ENCODE measurements around the gene CPN2.

DNA sequence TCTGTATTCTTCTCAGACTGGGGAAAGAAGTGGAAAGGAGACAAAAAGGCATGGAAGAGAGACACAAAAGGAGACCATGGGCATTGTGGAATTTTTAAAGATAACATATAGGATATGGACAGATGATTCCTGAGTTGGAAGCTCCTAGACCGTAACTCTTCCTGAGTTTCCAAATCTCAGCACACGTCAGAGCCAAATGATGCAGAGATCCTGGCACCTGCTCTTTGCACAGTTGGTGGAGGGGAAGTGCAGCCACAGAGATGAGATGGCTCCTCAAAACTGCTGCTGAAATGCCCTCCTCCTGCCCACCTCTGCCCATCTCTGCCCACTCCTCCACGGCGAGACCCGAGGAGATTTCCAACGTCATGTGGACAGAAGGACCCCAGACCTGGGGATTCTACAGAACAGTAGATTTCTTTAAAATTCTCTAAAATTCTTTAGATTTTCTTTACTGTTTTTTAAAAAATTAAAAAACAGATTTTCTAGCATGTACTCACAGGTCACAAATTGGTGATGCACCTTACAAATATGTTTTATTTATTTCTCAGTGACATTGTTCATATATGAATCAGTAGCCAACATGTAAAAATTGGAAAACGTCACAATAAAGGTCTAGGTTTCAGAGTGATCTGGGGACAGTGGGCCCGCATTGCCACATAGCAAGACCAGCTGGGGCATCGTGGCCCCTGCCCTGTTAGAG, 8.1 kb downstream of the CPN2 start:
- no peak for TF ChIP-seq SP1 (IDR thresholded peaks at IDR 0.05)
- TF ChIP-seq SUZ12 (IDR thresholded peaks at IDR 0.05) = no peak
- TF ChIP-seq L3MBTL2 (conservative IDR thresholded peaks at IDR 0.05) = no peak
- no peak for TF ChIP-seq ARNT (IDR thresholded peaks at IDR 0.05)

Data from HEK293T (cell line).